Measurements from ENCODE around the gene SIRT6. TPM values are rescaled to one million over a fixed set of nuclear protein-coding genes. Genes with fewer than 3 reads are reported as not detected.

The SIRT6 gene
- total RNA-seq, 4 donors from 2014 or later = 16.0 to 24.1 (median 19.9) TPM

GRCh38 chr19:4175669-4175931, 6.8 kb downstream of the SIRT6 start:
- WGBS = 60% methylated on average over 1 of the region's 12 CpGs
- intact Hi-C loops (cut with DNase I) = no loop called here
- Histone ChIP-seq H3K4me3 (no peak overlapping the region), H3K27me3 (peaks cover 0 to 32% (median 0%) of the 10 kb centered on the region in 4 donors), H3K27ac (replicated peaks in 1 of 4) (no peak overlapping the region), H3K4me1 (peaks cover 0 to 12% (median 8%) of the 10 kb centered on the region in 4 donors), H3K9me3 (no peaks in the 10 kb centered on the region), H3K36me3 (peaks cover 4 to 66% (median 57%) of the 10 kb centered on the region in 4 donors)
- TF ChIP-seq POLR2AphosphoS5 (IDR thresholded peaks at IDR 0.05) (no peak), POLR2A (IDR thresholded peaks at IDR 0.05; ENCODE audit: low read depth) (no peak), CTCF (IDR thresholded peaks at IDR 0.05) (no peak), EP300 (IDR thresholded peaks at IDR 0.05) (no peak)
- no peak for DNase-seq (ENCODE audit: extremely low spot score)

- DNase-seq (ENCODE audit: extremely low spot score) = no peak
- H3K27ac ChIP-seq (replicated peaks in 1 of 4) = no peak overlapping the region
- H3K4me1 ChIP-seq = peaks cover 0 to 9% (median 7%) of the 10 kb centered on the region in 4 donors
- H3K36me3 ChIP-seq = peaks cover 4 to 60% (median 52%) of the 10 kb centered on the region in 4 donors
- 100% methylated on average over 4 of the region's 41 CpGs for WGBS
- peaks cover 0 to 34% (median 0%) of the 10 kb centered on the region in 4 donors for H3K27me3 ChIP-seq
- no peak for TF ChIP-seq POLR2A (IDR thresholded peaks at IDR 0.05; ENCODE audit: low read depth)
- TF ChIP-seq CTCF (IDR thresholded peaks at IDR 0.05) = no peak
- TF ChIP-seq EP300 (IDR thresholded peaks at IDR 0.05) = no peak
- no peak for TF ChIP-seq POLR2AphosphoS5 (IDR thresholded peaks at IDR 0.05)
- intact Hi-C loops (cut with DNase I) = no loop called here
- H3K9me3 ChIP-seq = no peaks in the 10 kb centered on the region
- no peak overlapping the region for H3K4me3 ChIP-seq
Measured at GRCh38 chr19:4174895-4175668, 7.3 kb downstream of the SIRT6 start.

- no peak for TF ChIP-seq CTCF (IDR thresholded peaks at IDR 0.05)
- no peak for TF ChIP-seq EP300 (IDR thresholded peaks at IDR 0.05)
- no peak for TF ChIP-seq POLR2AphosphoS5 (IDR thresholded peaks at IDR 0.05)
- TF ChIP-seq POLR2A (IDR thresholded peaks at IDR 0.05; ENCODE audit: low read depth) = no peak
- Histone ChIP-seq H3K9me3 (no peaks in the 10 kb centered on the region), H3K4me1 (peaks cover 0 to 9% (median 7%) of the 10 kb centered on the region in 4 donors), H3K27ac (replicated peaks in 1 of 4) (no peak overlapping the region), H3K4me3 (no peak overlapping the region), H3K27me3 (peaks cover 0 to 40% (median 0%) of the 10 kb centered on the region in 4 donors), H3K36me3 (peaks cover 4 to 53% (median 47%) of the 10 kb centered on the region in 4 donors)
- 83% methylated on average over 8 of the region's 21 CpGs for WGBS
- intact Hi-C loops (cut with DNase I) = no loop called here
- DNase-seq (ENCODE audit: extremely low spot score) = no peak
Measured at GRCh38 chr19:4174213-4174894, 8.0 kb downstream of the SIRT6 start.

- no peak for DNase-seq (ENCODE audit: extremely low spot score)
- H3K27ac ChIP-seq (replicated peaks in 1 of 4) = no peak overlapping the region
- intact Hi-C loops (cut with DNase I) = no loop called here
- TF ChIP-seq POLR2AphosphoS5 (IDR thresholded peaks at IDR 0.05) = no peak
- TF ChIP-seq POLR2A (IDR thresholded peaks at IDR 0.05; ENCODE audit: low read depth) = no peak
- TF ChIP-seq CTCF (IDR thresholded peaks at IDR 0.05) = no peak
- H3K4me1 ChIP-seq = peaks cover 0 to 9% (median 7%) of the 10 kb centered on the region in 4 donors
- 51% methylated on average over 7 of the region's 11 CpGs for WGBS
- peaks cover 4 to 46% (median 41%) of the 10 kb centered on the region in 4 donors for H3K36me3 ChIP-seq
- no peaks in the 10 kb centered on the region for H3K9me3 ChIP-seq
- no peak overlapping the region for H3K4me3 ChIP-seq
- peaks cover 0 to 41% (median 0%) of the 10 kb centered on the region in 4 donors for H3K27me3 ChIP-seq
Measured at GRCh38 chr19:4173479-4174212, 8.7 kb downstream of the SIRT6 start.

All from esophagus muscularis mucosa (tissue), 4 donors.